ENCODE results near the gene NXN. TPM values are rescaled to one million over a fixed set of nuclear protein-coding genes. Genes with fewer than 3 reads are reported as not detected.

The NXN gene
- total RNA-seq, 4 donors from 2014 or later = 18.9 to 47.2 (median 33.4) TPM

DNA sequence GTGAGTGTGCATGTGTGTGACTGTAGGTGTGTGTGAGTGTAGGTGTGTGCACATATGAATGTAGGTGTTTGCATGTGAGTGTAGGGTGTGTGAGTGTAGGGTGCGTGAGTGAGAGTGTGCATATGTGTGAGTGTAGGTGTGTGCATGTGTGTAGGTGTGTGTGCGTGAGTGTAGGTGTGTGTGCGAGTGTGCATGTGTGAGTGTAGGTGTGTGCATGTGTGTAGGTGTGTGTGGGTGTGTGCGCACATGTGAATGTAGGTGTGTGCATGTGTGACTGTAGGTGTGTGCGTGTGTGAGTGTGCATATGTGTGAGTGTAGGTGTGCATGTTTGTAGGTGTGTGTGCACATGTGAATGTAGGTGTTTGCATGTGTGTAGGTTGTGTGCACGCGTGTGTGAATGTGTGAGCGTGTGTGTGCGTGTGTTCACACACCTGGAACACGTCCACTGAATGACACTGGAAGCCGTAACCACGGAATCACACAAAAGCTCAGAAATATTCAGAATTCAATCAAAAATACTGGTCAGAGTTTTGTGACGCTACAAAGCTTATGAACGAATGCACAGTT lies 166.9 kb downstream of the NXN start:
- Histone ChIP-seq H3K27me3 (no peaks in the 10 kb centered on the region), H3K9me3 (no peaks in the 10 kb centered on the region), H3K4me3 (no peak overlapping the region), H3K36me3 (peaks cover 44% of the 10 kb centered on the region), H3K4me1 (no peaks in the 10 kb centered on the region), H3K27ac (no peak overlapping the region)
- no peak for DNase-seq (ENCODE audit: low spot score in 2 of 2)
- 88% methylated on average over 14 of the region's 14 CpGs for whole genome bisulfite sequencing
- TF ChIP-seq POLR2A (IDR thresholded peaks at IDR 0.05) (no peak), EP300 (IDR thresholded peaks at IDR 0.05) (no peak)
- TF ChIP-seq, protein P1, sequence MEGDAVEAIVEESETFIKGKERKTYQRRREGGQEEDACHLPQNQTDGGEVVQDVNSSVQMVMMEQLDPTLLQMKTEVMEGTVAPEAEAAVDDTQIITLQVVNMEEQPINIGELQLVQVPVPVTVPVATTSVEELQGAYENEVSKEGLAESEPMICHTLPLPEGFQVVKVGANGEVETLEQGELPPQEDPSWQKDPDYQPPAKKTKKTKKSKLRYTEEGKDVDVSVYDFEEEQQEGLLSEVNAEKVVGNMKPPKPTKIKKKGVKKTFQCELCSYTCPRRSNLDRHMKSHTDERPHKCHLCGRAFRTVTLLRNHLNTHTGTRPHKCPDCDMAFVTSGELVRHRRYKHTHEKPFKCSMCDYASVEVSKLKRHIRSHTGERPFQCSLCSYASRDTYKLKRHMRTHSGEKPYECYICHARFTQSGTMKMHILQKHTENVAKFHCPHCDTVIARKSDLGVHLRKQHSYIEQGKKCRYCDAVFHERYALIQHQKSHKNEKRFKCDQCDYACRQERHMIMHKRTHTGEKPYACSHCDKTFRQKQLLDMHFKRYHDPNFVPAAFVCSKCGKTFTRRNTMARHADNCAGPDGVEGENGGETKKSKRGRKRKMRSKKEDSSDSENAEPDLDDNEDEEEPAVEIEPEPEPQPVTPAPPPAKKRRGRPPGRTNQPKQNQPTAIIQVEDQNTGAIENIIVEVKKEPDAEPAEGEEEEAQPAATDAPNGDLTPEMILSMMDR (IDR thresholded peaks at IDR 0.05) = no peak

DNA sequence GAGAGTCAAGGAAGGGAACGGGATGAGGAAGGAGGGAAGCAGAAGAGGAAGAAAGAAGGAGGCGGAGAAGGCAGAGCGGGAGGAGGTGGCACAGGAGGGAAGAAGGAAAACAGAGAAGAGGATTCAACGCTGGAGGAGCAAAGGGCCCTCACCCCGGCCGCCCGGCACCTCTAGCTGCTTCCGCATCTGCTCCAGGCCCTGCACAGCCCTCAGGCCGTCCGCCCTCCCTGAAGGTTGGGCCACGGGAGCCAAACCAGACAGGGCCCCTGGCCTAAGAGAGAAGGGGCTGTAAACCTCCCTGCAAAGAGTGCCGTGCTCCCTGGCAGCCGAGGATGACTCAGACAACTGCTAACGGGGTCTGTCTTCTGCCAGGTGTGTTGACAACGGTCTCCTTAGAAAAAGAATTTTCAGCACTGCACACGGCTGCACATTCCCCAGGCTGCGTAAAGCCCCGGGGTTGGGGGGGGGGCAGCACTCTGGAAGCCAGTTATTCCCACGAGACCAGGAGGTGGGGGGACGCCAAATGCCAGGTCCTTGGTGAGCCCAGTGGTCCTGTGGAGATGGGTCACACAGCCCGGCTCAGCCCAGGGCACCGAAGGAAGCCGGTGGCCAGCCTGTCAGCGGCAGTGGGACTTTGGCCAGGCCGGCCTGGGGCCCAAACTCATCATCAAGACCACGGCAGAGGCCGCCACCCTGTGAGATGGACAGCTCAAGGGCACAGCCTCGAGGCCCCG lies 168.4 kb downstream of the NXN start:
- DNase-seq (ENCODE audit: low spot score in 2 of 2) = no peak
- TF ChIP-seq EP300 (IDR thresholded peaks at IDR 0.05) (no peak), POLR2AphosphoS5 (IDR thresholded peaks at IDR 0.05) (no peak), POLR2A (IDR thresholded peaks at IDR 0.05) (no peak)
- TF ChIP-seq, protein P1 (IDR thresholded peaks at IDR 0.05) = no peak
- H3K27me3 ChIP-seq = no peaks in the 10 kb centered on the region
- H3K4me1 ChIP-seq = no peaks in the 10 kb centered on the region
- H3K4me3 ChIP-seq = no peak overlapping the region
- 83% methylated on average over 20 of the region's 29 CpGs for WGBS
- H3K27ac ChIP-seq = no peak overlapping the region
- H3K36me3 ChIP-seq = peaks cover 35% of the 10 kb centered on the region
- H3K9me3 ChIP-seq = no peaks in the 10 kb centered on the region

DNA sequence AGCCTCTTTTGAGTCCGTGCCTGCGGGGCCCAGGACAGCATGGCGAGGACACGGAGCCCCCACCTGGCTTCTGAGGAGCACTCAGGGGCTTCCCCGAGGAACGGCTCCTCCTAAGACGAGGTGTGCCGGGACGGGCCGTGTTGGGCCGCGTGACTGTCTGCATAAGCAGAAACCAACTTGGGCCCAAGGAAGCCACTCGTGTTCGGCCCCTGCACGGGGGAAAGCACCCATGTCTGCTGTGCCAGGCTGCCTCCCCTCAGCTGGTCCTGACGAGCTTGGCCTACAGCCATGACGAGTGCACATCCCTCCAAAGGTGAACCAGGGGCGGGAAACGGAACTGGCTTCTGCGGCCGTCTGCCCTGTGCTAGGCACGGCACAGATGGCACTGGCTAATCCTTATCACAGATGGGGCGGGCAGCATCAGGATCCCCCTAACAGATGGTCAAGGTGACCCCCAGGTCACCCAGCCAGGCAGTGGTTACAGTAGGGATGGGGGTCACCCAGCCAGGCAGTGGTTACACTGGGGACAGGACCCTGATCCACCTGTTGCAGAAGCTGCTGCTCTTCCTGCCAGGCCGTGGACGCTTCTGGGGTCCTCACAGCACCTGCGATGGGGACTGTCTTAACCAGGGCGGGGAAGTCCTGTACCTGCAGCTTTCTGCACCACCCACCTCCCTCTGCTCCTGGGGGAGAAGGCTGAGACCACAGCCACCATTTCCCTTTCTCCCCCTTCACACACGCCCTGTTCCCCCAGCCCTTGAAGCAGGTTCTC lies 171.9 kb downstream of the NXN start:
- TF ChIP-seq, protein P1 (IDR thresholded peaks at IDR 0.05) = no peak
- Histone ChIP-seq H3K27me3 (no peaks in the 10 kb centered on the region), H3K27ac (no peak overlapping the region), H3K4me3 (no peak overlapping the region), H3K4me1 (no peaks in the 10 kb centered on the region), H3K36me3 (peaks cover 27% of the 10 kb centered on the region), H3K9me3 (no peaks in the 10 kb centered on the region)
- no peak for DNase-seq (ENCODE audit: low spot score in 2 of 2)
- WGBS = 90% methylated on average over 20 of the region's 28 CpGs

DNA sequence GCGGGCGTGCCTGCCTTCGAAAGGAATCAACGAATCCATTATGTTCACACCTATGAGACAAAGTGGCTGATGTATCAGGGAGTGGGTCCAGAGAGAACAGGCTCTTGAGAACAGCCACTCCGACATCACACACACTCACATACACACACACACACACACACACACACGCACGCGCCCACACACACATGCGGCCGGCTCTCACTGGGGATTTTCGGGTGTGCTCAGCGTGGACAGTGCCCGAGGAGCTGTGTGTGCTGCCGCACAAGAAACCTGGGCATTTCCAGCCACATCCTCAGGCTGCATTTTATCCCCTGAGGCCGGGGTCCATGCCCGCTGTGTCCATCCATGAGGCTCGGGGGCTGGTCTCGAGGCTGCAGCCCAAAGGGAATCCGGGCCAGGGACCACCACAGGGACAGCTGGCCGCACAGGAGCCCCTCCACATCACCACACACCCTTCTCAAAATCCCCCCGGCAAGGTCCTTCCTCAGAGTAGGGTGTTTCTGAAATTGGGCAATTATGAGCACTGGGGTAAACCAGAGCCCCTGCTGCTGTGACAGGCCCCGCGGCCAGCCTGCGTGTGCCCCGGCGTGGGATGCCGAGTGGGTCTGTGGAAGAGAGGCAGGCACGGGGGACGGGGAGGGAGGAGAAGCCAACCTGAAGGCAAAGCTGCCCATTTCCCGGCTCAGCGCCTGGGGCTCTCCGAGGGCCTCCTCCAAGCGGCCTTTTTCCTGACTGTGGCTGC lies 172.6 kb downstream of the NXN start:
- Histone ChIP-seq H3K27me3 (no peaks in the 10 kb centered on the region), H3K36me3 (peaks cover 26% of the 10 kb centered on the region), H3K4me1 (no peaks in the 10 kb centered on the region), H3K27ac (no peak overlapping the region), H3K4me3 (no peak overlapping the region), H3K9me3 (no peaks in the 10 kb centered on the region)
- no peak for DNase-seq (ENCODE audit: low spot score in 2 of 2)
- whole genome bisulfite sequencing = 93% methylated on average over 26 of the region's 33 CpGs
- TF ChIP-seq POLR2AphosphoS5 (IDR thresholded peaks at IDR 0.05) (no peak), POLR2A (IDR thresholded peaks at IDR 0.05) (no peak), EP300 (IDR thresholded peaks at IDR 0.05) (no peak)
- TF ChIP-seq, protein P1 (IDR thresholded peaks at IDR 0.05) = no peak
